Measurements from ENCODE around the gene ABCB1. TPM values are rescaled to one million over a fixed set of nuclear protein-coding genes. Genes with fewer than 3 reads are reported as not detected.

ABCB1 gene
- 2.4 TPM in 1 of 2 replicates, not detected in the other for total RNA-seq

DNA sequence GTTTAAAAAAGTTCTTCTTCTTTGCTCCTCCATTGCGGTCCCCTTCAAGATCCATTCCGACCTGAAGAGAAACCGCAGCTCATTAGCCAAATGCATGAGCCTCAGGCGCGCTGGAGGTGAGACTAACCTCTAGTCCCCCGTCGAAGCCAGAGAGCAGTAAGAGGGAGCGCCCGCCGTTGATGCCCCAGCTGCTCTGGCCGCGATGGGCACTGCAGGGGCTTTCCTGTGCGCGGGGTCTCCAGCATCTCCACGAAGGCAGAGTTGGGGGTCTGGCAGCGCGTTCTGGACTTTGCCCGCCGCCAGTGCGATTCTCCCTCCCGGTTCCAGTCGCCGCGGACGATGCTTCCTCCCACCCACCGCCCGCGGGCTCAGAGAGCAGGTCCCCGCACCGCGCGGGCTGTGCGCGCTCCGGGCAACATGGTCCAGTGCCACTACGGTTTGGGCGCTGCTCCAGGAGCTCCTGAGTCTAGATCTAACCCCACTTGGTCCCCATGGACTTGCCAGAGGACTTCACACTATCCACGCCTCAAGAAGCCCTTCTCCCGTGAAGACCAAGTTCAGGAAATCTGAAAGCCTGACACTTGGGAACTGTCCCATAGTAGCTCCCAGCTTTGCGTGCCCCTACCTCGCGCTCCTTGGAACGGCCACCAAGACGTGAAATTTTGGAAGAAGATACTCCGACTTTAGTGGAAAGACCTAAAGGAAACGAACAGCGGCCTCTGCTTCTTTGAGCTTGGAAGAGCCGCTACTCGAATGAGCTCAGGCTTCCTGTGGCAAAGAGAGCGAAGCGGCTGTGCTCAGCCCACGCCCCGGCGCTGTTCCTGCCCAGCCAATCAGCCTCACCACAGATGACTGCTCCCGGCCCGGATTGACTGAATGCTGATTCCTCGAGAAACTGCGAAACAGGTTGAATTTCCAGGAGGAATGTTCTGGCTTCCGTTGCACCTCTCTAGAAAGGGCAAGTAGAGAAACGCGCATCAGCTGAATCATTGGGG lies at the start of gene ABCB1:
TSS of gene ABCB1 (minus strand) at position 755 of the 995 bp plus-strand sequence. CDS start at position 55, 700 bp downstream.

DNA sequence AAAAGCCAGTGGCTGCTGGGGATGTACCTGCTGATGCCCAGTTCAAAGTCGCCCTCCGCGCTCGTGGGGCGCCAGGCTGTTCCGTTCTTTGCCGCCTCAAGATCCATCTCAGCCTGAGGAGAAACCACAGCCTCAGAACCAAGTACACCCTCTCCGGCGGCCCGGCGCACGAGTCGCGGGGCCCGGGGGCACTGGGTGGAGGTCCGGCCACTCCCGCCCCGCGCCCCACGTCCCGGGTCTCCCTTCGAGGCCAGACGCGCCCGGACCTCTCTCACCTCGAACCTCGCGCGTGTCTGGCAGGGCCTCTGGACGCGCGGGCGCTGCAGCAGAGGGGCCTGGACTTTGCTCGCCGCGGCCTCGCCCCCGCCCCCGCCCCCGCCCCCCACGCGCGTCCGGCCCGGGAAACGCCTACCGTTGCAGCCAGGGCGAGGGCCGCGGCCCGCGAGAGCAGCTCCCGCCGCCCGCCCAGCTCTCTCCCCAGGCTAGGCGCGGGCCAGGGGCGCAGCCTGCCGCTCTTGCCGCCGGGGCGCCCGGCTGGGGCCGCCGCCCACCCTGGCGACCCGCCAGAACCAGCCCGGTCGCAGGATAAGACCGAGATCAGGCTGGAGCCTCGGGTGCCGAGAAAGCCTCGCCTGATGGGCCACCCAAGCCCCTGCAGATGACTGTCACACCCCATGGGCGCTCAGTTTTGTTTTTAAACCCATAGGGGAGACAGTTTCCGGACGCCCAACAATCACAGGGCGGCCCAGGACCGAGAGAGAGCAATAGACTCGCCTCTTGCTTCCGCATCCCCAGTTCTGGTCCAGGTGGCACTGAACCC lies 125.1 kb downstream of the ABCB1 start, which contains the start of gene ABCB4:
TSS of gene ABCB4 (minus strand) at position 322 of the 820 bp plus-strand sequence. CDS start at position 107, 215 bp downstream.

Other genes with a start within 250 kb of the ABCB1 start
- 0.86 TPM in 1 of 2 replicates, not detected in the other for gene ABCB4, start 125.2 kb downstream of the ABCB1 start, total RNA-seq
- under 0.01 TPM in 1 of 2 replicates, not detected in the other for gene RUNDC3B, start 27.5 kb upstream of the ABCB1 start, total RNA-seq

Data from placental pericyte (primary cell).